ENCODE data around the gene NEDD9. TPM values are rescaled to one million over a fixed set of nuclear protein-coding genes. Genes with fewer than 3 reads are reported as not detected.

Gene NEDD9
- total and polyA plus RNA-seq, 2 donors (not counting 1 experiment from before 2014, with no cell fraction given): 33.7 to 35.2 TPM

- H2AFZ ChIP-seq (ENCODE audit: low read length): no peak overlapping the region
- no peak overlapping the region for H3K27ac ChIP-seq (ENCODE audit: insufficient read depth, low read length)
- no peak overlapping the region for H3K4me3 ChIP-seq (replicated peaks in 1 of 4; ENCODE audit: control extremely low read depth in 1 of 4, insufficient read depth in 1 of 4, low read depth in 3 of 4, low read length in 4 of 4)
- H3K4me2 ChIP-seq (ENCODE audit: extremely low read depth, insufficient read depth, low read length): no peak overlapping the region
- no peaks in the 10 kb centered on the region for H3K9me3 ChIP-seq (ENCODE audit: control insufficient read depth, insufficient read depth, low read depth, low read length)
- peaks cover 81% of the 10 kb centered on the region for H3K79me2 ChIP-seq (ENCODE audit: control insufficient read depth, insufficient read depth, low read length)
- TF ChIP-seq EZH2 (IDR thresholded peaks at IDR 0.05; ENCODE audit: low read length, missing control alignments): no peak
- no peak for TF ChIP-seq CTCF (conservative IDR thresholded peaks at IDR 0.05 in 1 of 2, IDR thresholded peaks at IDR 0.05 in 1 of 2; ENCODE audit: low read depth in 1 of 2, low read length in 2 of 2)
- H3K9ac ChIP-seq (ENCODE audit: insufficient read depth, low read length): no peak overlapping the region
- peaks cover 2% of the 10 kb centered on the region for H4K20me1 ChIP-seq (ENCODE audit: control insufficient read depth, extremely low read depth, insufficient read depth, low read length)
- DNase-seq (ENCODE audit: low read depth in 2 of 2): no peak
- H3K27me3 ChIP-seq (ENCODE audit: control insufficient read depth, insufficient read depth, low read length): no peaks in the 10 kb centered on the region
- H3K4me1 ChIP-seq (ENCODE audit: control insufficient read depth, extremely low read depth, insufficient read depth, low read length): peaks cover 10% of the 10 kb centered on the region
- no peaks in the 10 kb centered on the region for H3K36me3 ChIP-seq (ENCODE audit: control insufficient read depth, insufficient read depth, low read length)
These were observed 9.1 kb downstream of the NEDD9 start for GRCh38 chr6:11223286-11223864.

GRCh38 chr6:11222385-11223277 lies 9.8 kb downstream of the NEDD9 start:
- no peak overlapping the region for H3K4me2 ChIP-seq (ENCODE audit: extremely low read depth, insufficient read depth, low read length)
- DNase-seq (ENCODE audit: low read depth in 2 of 2): no peak
- H3K79me2 ChIP-seq (ENCODE audit: control insufficient read depth, insufficient read depth, low read length): peaks cover 79% of the 10 kb centered on the region
- no peaks in the 10 kb centered on the region for H3K27me3 ChIP-seq (ENCODE audit: control insufficient read depth, insufficient read depth, low read length)
- H3K4me1 ChIP-seq (ENCODE audit: control insufficient read depth, extremely low read depth, insufficient read depth, low read length): peaks cover 10% of the 10 kb centered on the region
- no peaks in the 10 kb centered on the region for H3K9me3 ChIP-seq (ENCODE audit: control insufficient read depth, insufficient read depth, low read depth, low read length)
- H3K4me3 ChIP-seq (replicated peaks in 1 of 4; ENCODE audit: control extremely low read depth in 1 of 4, insufficient read depth in 1 of 4, low read depth in 3 of 4, low read length in 4 of 4): no peak overlapping the region
- no peak overlapping the region for H3K9ac ChIP-seq (ENCODE audit: insufficient read depth, low read length)
- TF ChIP-seq EZH2 (IDR thresholded peaks at IDR 0.05; ENCODE audit: low read length, missing control alignments) (no peak), CTCF (conservative IDR thresholded peaks at IDR 0.05 in 1 of 2, IDR thresholded peaks at IDR 0.05 in 1 of 2; ENCODE audit: low read depth in 1 of 2, low read length in 2 of 2) (no peak)
- no peak overlapping the region for H2AFZ ChIP-seq (ENCODE audit: low read length)
- H3K36me3 ChIP-seq (ENCODE audit: control insufficient read depth, insufficient read depth, low read length): no peaks in the 10 kb centered on the region
- no peak overlapping the region for H3K27ac ChIP-seq (ENCODE audit: insufficient read depth, low read length)
- peaks cover 2% of the 10 kb centered on the region for H4K20me1 ChIP-seq (ENCODE audit: control insufficient read depth, extremely low read depth, insufficient read depth, low read length)

GRCh38 chr6:11221623-11222384 lies 10.7 kb downstream of the NEDD9 start:
- H2AFZ ChIP-seq (ENCODE audit: low read length): no peak overlapping the region
- no peaks in the 10 kb centered on the region for H3K36me3 ChIP-seq (ENCODE audit: control insufficient read depth, insufficient read depth, low read length)
- H3K79me2 ChIP-seq (ENCODE audit: control insufficient read depth, insufficient read depth, low read length): peaks cover 76% of the 10 kb centered on the region
- no peak overlapping the region for H3K9ac ChIP-seq (ENCODE audit: insufficient read depth, low read length)
- H4K20me1 ChIP-seq (ENCODE audit: control insufficient read depth, extremely low read depth, insufficient read depth, low read length): peaks cover 2% of the 10 kb centered on the region
- no peak overlapping the region for H3K27ac ChIP-seq (ENCODE audit: insufficient read depth, low read length)
- H3K9me3 ChIP-seq (ENCODE audit: control insufficient read depth, insufficient read depth, low read depth, low read length): no peaks in the 10 kb centered on the region
- TF ChIP-seq CTCF (conservative IDR thresholded peaks at IDR 0.05 in 1 of 2, IDR thresholded peaks at IDR 0.05 in 1 of 2; ENCODE audit: low read depth in 1 of 2, low read length in 2 of 2): no peak
- H3K4me1 ChIP-seq (ENCODE audit: control insufficient read depth, extremely low read depth, insufficient read depth, low read length): peaks cover 10% of the 10 kb centered on the region
- no peaks in the 10 kb centered on the region for H3K27me3 ChIP-seq (ENCODE audit: control insufficient read depth, insufficient read depth, low read length)
- no peak overlapping the region for H3K4me3 ChIP-seq (replicated peaks in 1 of 4; ENCODE audit: control extremely low read depth in 1 of 4, insufficient read depth in 1 of 4, low read depth in 3 of 4, low read length in 4 of 4)
- DNase-seq (ENCODE audit: low read depth in 2 of 2): no peak
- H3K4me2 ChIP-seq (ENCODE audit: extremely low read depth, insufficient read depth, low read length): no peak overlapping the region

Measured in fibroblast of lung (primary cell).